Measurements from ENCODE around the gene PACSIN2. TPM values are rescaled to one million over a fixed set of nuclear protein-coding genes. Genes with fewer than 3 reads are reported as not detected.

The PACSIN2 gene
- total RNA-seq, 1 donor: 35.2 TPM

GRCh38 chr22:42895087-42895486 is 119.9 kb downstream of the PACSIN2 start:
- DNase-seq (ENCODE audit: low read depth): no peak
- H3K4me3 ChIP-seq (ENCODE audit: low read depth, low read length): no peak overlapping the region
- TF ChIP-seq CTCF (IDR thresholded peaks at IDR 0.05; ENCODE audit: insufficient read depth, low read length): no peak

- no peak overlapping the region for H3K4me3 ChIP-seq (ENCODE audit: low read depth, low read length)
- TF ChIP-seq CTCF (IDR thresholded peaks at IDR 0.05; ENCODE audit: insufficient read depth, low read length): no peak
- no peak for DNase-seq (ENCODE audit: low read depth)
Measured at GRCh38 chr22:42893371-42894150, 121.4 kb downstream of the PACSIN2 start.

GRCh38 chr22:42892571-42893316 is 122.2 kb downstream of the PACSIN2 start:
- H3K4me3 ChIP-seq (ENCODE audit: low read depth, low read length): no peak overlapping the region
- no peak for TF ChIP-seq CTCF (IDR thresholded peaks at IDR 0.05; ENCODE audit: insufficient read depth, low read length)
- DNase-seq (ENCODE audit: low read depth): no peak

GRCh38 chr22:42892156-42892555 is 122.8 kb downstream of the PACSIN2 start:
- no peak for DNase-seq (ENCODE audit: low read depth)
- no peak for TF ChIP-seq CTCF (IDR thresholded peaks at IDR 0.05; ENCODE audit: insufficient read depth, low read length)
- no peak overlapping the region for H3K4me3 ChIP-seq (ENCODE audit: low read depth, low read length)

GRCh38 chr22:42891696-42892095 is 123.3 kb downstream of the PACSIN2 start:
- no peak for TF ChIP-seq CTCF (IDR thresholded peaks at IDR 0.05; ENCODE audit: insufficient read depth, low read length)
- DNase-seq (ENCODE audit: low read depth): no peak
- no peak overlapping the region for H3K4me3 ChIP-seq (ENCODE audit: low read depth, low read length)

- no peak for TF ChIP-seq CTCF (IDR thresholded peaks at IDR 0.05; ENCODE audit: insufficient read depth, low read length)
- no peak overlapping the region for H3K4me3 ChIP-seq (ENCODE audit: low read depth, low read length)
- no peak for DNase-seq (ENCODE audit: low read depth)
Measured at GRCh38 chr22:42891008-42891407, 123.9 kb downstream of the PACSIN2 start.
